Mucosa of rectum (tissue), 2 donors: Measurements from ENCODE around the gene ITGBL1.

Experiments used
- H3K27ac ChIP-seq, 2 donors: one replicate each; pipeline ENCODE4 v1.7.0; 2013; ENCODE audit warnings: inconsistent platforms in 2 of 2, low read depth in 2 of 2, low read length in 2 of 2
- H3K27me3 ChIP-seq, 2 donors: one replicate each; pipeline ENCODE4 v1.7.0; 2013; ENCODE audit warnings: low read length in 2 of 2; ENCODE audit not compliant: control insufficient read depth in 2 of 2, insufficient read depth in 2 of 2
- H3K36me3 ChIP-seq, 2 donors: one replicate each; pipeline ENCODE4 v1.7.0; 2013; ENCODE audit warnings: low read length in 2 of 2; ENCODE audit not compliant: control insufficient read depth in 2 of 2, insufficient read depth in 2 of 2
- H3K4me1 ChIP-seq, 2 donors: one replicate each; pipeline ENCODE4 v1.7.0; 2013; ENCODE audit warnings: low read length in 2 of 2, mild to moderate bottlenecking in 1 of 2; ENCODE audit not compliant: control insufficient read depth in 2 of 2, insufficient read depth in 2 of 2
- H3K4me3 ChIP-seq, 2 donors: one replicate each; pipeline ENCODE4 v1.7.0; 2013; ENCODE audit warnings: low read length in 2 of 2
- H3K9ac ChIP-seq, 2 donors: one replicate each; pipeline ENCODE4 v1.7.0; 2013; ENCODE audit warnings: low read length in 2 of 2, low read depth in 1 of 2, mild to moderate bottlenecking in 1 of 2
- H3K9me3 ChIP-seq, 2 donors: one replicate each; pipeline ENCODE4 v1.7.0; 2013; ENCODE audit warnings: low read length in 2 of 2; ENCODE audit not compliant: control insufficient read depth in 2 of 2
- donor health status: healthy.
- donor health status: Normal muscosa, but diverticular disease.

The ITGBL1 gene

GRCh38 chr13:101640788-101641400 lies 188.4 kb downstream of the ITGBL1 start:
- Histone ChIP-seq H3K9ac (no peak overlapping the region), H3K4me3 (no peak overlapping the region), H3K27ac (no peak overlapping the region), H3K27me3 (no peaks in the 10 kb centered on the region), H3K9me3 (no peaks in the 10 kb centered on the region), H3K36me3 (no peaks in the 10 kb centered on the region), H3K4me1 (no peaks in the 10 kb centered on the region)

GRCh38 chr13:101645871-101646270 lies 193.4 kb downstream of the ITGBL1 start:
- Histone ChIP-seq H3K27me3 (no peaks in the 10 kb centered on the region), H3K9ac (no peak overlapping the region), H3K27ac (no peak overlapping the region), H3K4me1 (no peaks in the 10 kb centered on the region), H3K9me3 (no peaks in the 10 kb centered on the region), H3K4me3 (no peak overlapping the region), H3K36me3 (no peaks in the 10 kb centered on the region)

- Histone ChIP-seq H3K9me3 (no peaks in the 10 kb centered on the region), H3K27ac (no peak overlapping the region), H3K4me3 (no peak overlapping the region), H3K27me3 (no peaks in the 10 kb centered on the region), H3K9ac (no peak overlapping the region), H3K4me1 (no peaks in the 10 kb centered on the region), H3K36me3 (no peaks in the 10 kb centered on the region)
Observed at GRCh38 chr13:101647760-101648159, 195.3 kb downstream of the ITGBL1 start.

GRCh38 chr13:101648766-101649487 lies 196.5 kb downstream of the ITGBL1 start:
- no peak overlapping the region for H3K9ac ChIP-seq
- no peaks in the 10 kb centered on the region for H3K9me3 ChIP-seq
- no peaks in the 10 kb centered on the region for H3K4me1 ChIP-seq
- no peak overlapping the region for H3K27ac ChIP-seq
- no peaks in the 10 kb centered on the region for H3K36me3 ChIP-seq
- H3K27me3 ChIP-seq: no peaks in the 10 kb centered on the region
- H3K4me3 ChIP-seq: no peak overlapping the region

- Histone ChIP-seq H3K9me3 (no peaks in the 10 kb centered on the region), H3K27me3 (no peaks in the 10 kb centered on the region), H3K4me3 (no peak overlapping the region), H3K36me3 (no peaks in the 10 kb centered on the region), H3K27ac (no peak overlapping the region), H3K4me1 (no peaks in the 10 kb centered on the region), H3K9ac (no peak overlapping the region)
Observed at GRCh38 chr13:101649488-101650126, 197.1 kb downstream of the ITGBL1 start.

- Histone ChIP-seq H3K9me3 (no peaks in the 10 kb centered on the region), H3K4me1 (no peaks in the 10 kb centered on the region), H3K4me3 (no peak overlapping the region), H3K9ac (no peak overlapping the region), H3K27me3 (no peaks in the 10 kb centered on the region), H3K27ac (no peak overlapping the region), H3K36me3 (no peaks in the 10 kb centered on the region)
Observed at GRCh38 chr13:101654883-101655282, 202.4 kb downstream of the ITGBL1 start.

GRCh38 chr13:101655435-101655834 lies 203.0 kb downstream of the ITGBL1 start:
- Histone ChIP-seq H3K9me3 (no peaks in the 10 kb centered on the region), H3K36me3 (no peaks in the 10 kb centered on the region), H3K4me1 (no peaks in the 10 kb centered on the region)

GRCh38 chr13:101660711-101661110 lies 208.2 kb downstream of the ITGBL1 start:
- Histone ChIP-seq H3K4me1 (no peaks in the 10 kb centered on the region), H3K27ac (no peak overlapping the region), H3K9ac (no peak overlapping the region), H3K27me3 (no peaks in the 10 kb centered on the region), H3K9me3 (no peaks in the 10 kb centered on the region), H3K4me3 (no peak overlapping the region), H3K36me3 (no peaks in the 10 kb centered on the region)

More at GRCh38 chr13:101655435-101655834, 203.0 kb downstream of the ITGBL1 start:
- Histone ChIP-seq H3K27ac (no peak overlapping the region), H3K27me3 (no peaks in the 10 kb centered on the region), H3K9ac (no peak overlapping the region), H3K4me3 (no peak overlapping the region)

GRCh38 chr13:101661839-101662238 lies 209.4 kb downstream of the ITGBL1 start:
- Histone ChIP-seq H3K4me3 (no peak overlapping the region), H3K9ac (no peak overlapping the region)

GRCh38 chr13:101673360-101674105 lies 221.1 kb downstream of the ITGBL1 start:
- no peaks in the 10 kb centered on the region for H3K4me1 ChIP-seq
- H3K9me3 ChIP-seq: no peaks in the 10 kb centered on the region
- H3K27me3 ChIP-seq: no peaks in the 10 kb centered on the region
- no peak overlapping the region for H3K27ac ChIP-seq
- H3K9ac ChIP-seq: no peak overlapping the region
- H3K36me3 ChIP-seq: no peaks in the 10 kb centered on the region
- no peak overlapping the region for H3K4me3 ChIP-seq

More at GRCh38 chr13:101661839-101662238, 209.4 kb downstream of the ITGBL1 start:
- H3K9me3 ChIP-seq: no peaks in the 10 kb centered on the region
- H3K4me1 ChIP-seq: no peaks in the 10 kb centered on the region
- no peaks in the 10 kb centered on the region for H3K36me3 ChIP-seq
- H3K27me3 ChIP-seq: no peaks in the 10 kb centered on the region
- H3K27ac ChIP-seq: no peak overlapping the region
